Thyroid gland (tissue), 4 donors: ENCODE measurements around the gene CD9.

Source experiments
- POLR2A ChIP-seq, 2 donors: fragments of 450-650 bp; IDR thresholded peaks; one replicate each; pipeline ENCODE4 v1.6.1; 2017; ENCODE audit warnings: antibody characterized with exemption in 2 of 2, mild to moderate bottlenecking in 2 of 2, moderate library complexity in 1 of 2
- TF ChIP-seq, protein P1 (sequence below), 6 experiments: fragments of 200-600 bp in 3 of 6; fragments of 450-650 bp in 3 of 6; sonication (generic) in 3 of 6; IDR thresholded peaks; one replicate each; pipeline ENCODE4 v1.5.1; 2016 to 2019; ENCODE audit warnings: antibody characterized with exemption in 6 of 6, mild to moderate bottlenecking in 2 of 6, inconsistent platforms in 1 of 6, moderate library complexity in 1 of 6

DNA sequence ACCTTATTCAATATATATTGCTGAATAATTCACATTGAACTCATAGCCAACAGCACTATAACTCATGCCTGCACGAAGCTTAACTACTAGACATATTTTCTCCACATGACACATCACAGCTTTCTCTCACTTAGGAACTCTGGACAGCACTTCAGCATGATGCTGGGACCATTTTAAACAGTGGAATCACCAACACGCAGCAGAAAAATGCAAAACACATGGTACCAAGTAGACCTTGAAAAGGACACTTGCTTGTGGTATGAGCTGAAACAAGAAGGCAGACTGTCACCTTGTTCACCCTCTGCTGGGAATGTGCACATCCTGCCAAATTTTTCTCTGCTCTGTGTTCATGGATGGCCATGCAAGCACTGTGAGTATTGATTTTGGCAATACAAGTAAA, 34.8 kb upstream of the CD9 start:
- TF ChIP-seq, protein P1, sequence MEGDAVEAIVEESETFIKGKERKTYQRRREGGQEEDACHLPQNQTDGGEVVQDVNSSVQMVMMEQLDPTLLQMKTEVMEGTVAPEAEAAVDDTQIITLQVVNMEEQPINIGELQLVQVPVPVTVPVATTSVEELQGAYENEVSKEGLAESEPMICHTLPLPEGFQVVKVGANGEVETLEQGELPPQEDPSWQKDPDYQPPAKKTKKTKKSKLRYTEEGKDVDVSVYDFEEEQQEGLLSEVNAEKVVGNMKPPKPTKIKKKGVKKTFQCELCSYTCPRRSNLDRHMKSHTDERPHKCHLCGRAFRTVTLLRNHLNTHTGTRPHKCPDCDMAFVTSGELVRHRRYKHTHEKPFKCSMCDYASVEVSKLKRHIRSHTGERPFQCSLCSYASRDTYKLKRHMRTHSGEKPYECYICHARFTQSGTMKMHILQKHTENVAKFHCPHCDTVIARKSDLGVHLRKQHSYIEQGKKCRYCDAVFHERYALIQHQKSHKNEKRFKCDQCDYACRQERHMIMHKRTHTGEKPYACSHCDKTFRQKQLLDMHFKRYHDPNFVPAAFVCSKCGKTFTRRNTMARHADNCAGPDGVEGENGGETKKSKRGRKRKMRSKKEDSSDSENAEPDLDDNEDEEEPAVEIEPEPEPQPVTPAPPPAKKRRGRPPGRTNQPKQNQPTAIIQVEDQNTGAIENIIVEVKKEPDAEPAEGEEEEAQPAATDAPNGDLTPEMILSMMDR (IDR thresholded peaks at IDR 0.05) = no peak
- TF ChIP-seq POLR2A (IDR thresholded peaks at IDR 0.05) = no peak
